Dedifferentiated amniotic fluid mesenchymal stem cell (primary cell): ENCODE results near the gene RNF121.

Experiments used
- DNase-seq: peaks from one replicate; pipeline ENCODE4 v3.0.0-alpha.2; 2016; ENCODE audit errors: extremely low spot score

Gene RNF121

DNA sequence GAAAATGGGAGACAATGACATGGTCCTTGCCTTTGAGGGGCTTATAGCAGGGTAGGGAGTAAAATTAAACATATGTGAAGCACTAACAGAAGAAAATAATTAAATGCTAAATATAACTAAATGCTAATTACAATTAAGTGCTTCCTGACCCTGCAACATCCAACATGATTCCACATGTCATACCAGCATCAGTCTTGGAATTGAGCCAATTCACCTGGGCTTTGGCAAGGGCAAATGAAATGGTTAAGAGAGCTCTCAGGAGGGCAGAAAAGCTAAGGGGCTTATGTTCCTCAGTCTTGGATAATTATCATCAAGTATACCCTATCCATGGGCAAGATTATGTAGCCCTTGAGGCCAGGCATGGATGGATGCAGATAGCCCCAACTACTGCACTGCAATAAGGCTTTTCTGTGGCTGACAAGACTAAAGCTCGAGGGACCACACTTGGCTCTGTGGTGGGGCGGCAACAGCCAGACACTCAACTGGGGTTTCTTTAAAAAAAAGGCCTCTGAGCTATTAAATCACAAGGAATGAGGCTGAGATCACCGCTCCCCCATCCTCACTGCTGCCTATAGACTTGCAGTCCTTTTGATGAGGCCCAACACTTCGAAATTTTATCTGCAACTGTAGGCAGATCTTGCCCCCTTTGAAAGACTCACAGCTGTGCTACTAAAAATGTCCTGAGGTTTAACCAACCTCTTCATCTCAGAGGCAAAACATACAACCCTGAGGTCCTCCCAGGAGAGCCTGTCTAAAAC, 108.9 kb downstream of the RNF121 start:
- DNase-seq, result peak; percentile 19

DNA sequence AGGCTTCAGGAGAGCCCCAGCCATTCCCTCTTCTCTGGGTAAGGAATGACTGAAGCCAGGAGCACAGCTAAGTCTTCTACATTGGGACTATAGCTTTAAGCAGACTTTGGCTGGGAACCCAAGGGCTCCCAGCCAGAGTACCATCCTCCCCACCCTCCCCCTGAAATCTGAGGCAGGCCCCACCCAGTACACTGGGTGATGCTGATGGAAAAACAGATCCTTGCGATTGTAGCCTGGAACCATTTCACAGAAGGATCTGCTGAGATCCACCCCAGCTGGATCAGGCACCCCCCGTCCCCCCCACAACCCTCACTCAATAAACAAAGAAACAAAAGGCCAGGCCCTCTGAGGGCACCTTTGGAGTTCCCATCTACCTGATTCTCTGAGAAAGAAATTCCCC, 109.6 kb downstream of the RNF121 start:
- DNase-seq, result peak; percentile 81

GRCh38 chr11:72039031-72039855, 110.4 kb downstream of the RNF121 start:
- DNase-seq, result peak; percentile 26

DNA sequence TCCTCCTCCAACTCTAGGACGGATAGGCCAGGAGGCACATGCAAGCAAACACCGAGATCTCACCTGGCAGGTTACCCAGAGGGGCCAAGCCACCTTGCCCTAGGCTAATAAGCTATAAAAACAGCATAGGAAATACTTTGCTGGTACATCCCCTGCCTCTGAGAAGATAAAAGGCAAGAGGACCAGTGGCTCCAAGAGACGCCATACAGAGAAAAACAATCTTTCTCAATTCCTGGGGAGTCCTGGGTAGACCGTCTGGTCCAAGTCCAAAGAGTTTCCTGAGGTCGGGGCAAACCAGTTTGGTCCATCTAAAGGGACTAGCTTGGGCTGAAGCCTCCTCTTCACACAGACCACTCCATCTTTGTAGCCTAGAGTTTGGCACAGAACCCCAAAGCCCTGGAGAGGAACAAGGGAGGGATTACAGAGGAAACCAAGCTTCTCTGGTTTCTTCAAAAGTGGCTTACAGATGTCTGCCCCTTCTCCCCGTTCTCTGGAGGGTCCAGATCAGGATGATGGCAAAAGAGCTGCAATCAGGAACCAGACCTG, 111.1 kb downstream of the RNF121 start:
- DNase-seq, result no peak

- DNase-seq, result peak; percentile 87
These were observed 111.9 kb downstream of the RNF121 start for GRCh38 chr11:72040491-72041363.

DNA sequence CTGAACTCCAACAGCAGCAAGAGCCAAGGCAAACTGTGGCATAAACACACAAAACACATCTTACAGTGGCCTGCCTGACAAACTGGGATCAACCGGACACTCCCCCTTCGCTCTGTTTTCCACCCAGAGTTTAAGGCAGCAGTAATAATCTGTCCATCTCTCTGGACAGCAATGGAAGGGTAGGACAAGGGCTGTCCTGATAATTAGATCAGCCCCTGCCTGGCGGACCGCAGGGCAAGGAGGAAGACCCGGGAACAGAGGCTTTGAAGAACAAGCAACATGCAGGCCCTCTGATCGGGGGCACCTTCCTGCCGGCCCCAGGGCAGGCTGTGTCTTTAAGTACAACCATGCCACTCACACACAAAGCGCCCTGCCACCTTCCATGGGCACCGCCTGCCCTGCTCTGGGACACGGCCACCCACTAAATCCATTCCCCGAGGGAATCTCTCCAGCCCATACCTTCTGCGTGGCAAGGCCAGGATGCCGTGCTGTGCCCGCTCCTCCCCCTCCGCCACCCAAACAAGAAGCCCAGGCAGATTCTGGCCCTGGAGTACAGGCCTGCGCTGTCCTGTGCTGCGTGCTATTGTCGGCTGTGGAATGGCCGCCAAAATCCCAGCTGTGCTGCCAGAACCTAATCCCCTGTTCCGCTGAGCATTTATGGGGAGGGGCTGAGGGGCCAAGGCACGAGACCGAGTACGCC, 112.7 kb downstream of the RNF121 start:
- DNase-seq, result peak; percentile 83

DNA sequence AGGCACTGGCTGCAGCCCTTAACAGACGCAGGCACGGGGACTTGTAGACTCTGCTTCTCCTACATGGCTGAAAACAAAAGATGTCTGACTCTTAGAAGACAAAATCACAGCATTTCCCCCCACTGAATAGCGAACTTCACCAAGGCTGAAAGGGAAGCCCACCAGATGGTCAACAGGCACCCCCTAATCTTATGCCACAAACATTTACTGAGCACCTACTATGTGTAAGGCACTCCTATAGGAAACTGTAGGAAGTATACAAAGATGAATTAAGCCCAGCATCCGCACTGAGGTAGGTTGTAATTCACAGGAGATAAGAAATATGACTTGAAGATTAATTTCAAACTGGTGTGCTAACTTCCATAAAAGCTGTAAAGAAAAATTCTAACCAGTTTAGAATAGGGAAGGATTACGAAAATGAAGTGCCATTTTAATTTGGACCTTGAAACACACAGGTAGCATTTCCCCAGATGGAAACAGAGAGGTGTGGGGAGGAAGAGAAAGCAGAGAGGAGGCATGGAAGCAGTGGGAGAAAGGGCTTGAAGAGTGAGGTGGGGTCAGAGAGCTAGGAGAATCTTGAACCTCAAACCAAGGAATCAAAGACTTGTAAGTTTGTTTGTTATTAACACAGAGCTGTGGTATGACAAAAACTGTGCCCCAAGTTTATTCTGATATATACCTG, 113.4 kb downstream of the RNF121 start:
- DNase-seq, result no peak

DNA sequence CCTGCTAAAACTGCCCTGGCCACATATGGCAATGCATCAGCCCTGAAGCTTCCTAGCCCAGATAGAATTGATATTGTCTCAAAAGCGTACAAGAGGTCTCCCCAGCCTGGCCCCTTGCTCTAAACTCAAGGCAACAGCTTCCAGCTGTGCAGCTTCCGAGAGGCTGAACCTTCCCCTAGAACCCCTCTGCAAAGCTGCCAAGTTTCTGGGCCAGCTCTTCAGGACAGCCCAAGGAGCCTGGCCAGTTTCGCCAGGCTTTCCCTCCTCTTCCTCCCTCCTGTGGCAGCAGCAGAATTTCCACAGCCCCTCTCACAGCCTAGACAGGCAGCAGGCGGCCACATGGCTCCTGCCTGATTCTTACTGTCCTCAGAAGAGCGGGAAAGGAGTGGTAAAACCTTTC, 117.0 kb downstream of the RNF121 start:
- no peak for DNase-seq
